ENCODE data around the gene SLFN14.

DNA sequence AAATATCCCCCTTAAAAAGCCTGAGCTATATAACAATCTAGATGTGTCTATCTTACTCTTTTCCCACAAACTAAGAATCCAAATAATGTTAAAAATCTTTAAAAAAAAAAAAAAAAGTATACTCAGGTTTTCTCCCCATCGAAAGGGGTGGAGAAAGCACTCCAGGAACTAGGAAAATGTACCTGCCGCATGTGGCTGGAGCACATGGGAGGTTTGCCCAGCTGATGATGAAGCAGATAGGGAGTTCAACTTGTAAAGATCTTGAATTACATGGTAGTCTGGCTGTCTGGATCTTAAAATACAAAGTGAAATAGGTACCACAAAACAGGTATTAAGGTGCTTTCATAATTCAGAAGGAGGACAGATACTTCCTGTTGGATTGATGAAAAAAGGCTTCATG is 8.8 kb upstream of the SLFN14 start:
- TF ChIP-seq CTCF (conservative IDR thresholded peaks at IDR 0.05; ENCODE audit: low read length): no peak
- TF ChIP-seq EZH2phosphoT487 (IDR thresholded peaks at IDR 0.05; ENCODE audit: borderline replicate concordance): no peak

Measured in Loucy (cell line).